ENCODE results near the gene CYP27C1.

DNA sequence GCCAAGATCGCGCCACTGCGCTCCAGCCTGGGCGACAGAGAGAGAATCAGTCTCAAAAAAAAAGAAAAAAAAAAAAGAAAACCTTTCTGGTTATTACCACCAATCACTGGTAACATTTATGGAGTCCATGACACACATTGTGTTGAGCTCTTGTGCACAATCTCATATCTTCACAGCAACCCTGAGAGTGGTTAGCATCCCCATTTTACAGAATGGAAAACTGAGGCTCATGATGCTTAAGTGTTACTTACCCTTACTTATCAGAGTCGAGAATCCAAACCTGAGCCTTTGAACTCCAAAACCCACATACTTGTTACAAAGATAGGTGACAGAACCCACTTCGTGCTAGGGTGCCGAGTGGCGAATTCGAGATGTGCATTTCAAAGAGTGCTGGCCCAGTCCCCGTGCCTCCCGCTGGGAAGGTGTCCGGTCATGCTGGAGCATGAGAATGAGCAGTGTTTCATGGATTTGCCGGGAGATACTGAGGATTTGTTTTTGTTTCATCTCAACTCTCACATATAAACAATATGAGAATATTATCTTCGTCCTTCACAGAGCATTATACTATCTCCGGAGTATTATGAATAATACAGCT is 50.9 kb downstream of the CYP27C1 start:
- no peak for TF ChIP-seq POLR2A (IDR thresholded peaks at IDR 0.05)
- no peak for TF ChIP-seq CTCF (IDR thresholded peaks at IDR 0.05)
